Left ventricle myocardium inferior (tissue), 1 donor: ENCODE data around the gene SPTBN2. TPM values are rescaled to one million over a fixed set of nuclear protein-coding genes. Genes with fewer than 3 reads are reported as not detected.

Experiments used
- DNase-seq: peaks from one replicate; pipeline ENCODE4 v3.0.0-alpha.2; 2020
- H3K27ac ChIP-seq: fragments of 200-600 bp; replicated peaks from 2 replicates; pipeline ENCODE4 v1.8.0; 2021
- H3K27me3 ChIP-seq: fragments of 200-600 bp; 2 replicates; pipeline ENCODE4 v1.8.0; 2021; ENCODE audit warnings: low read depth
- H3K36me3 ChIP-seq: fragments of 200-600 bp; 2 replicates; pipeline ENCODE4 v1.8.0; 2021
- H3K4me1 ChIP-seq: fragments of 200-600 bp; 2 replicates; pipeline ENCODE4 v1.8.0; 2021
- H3K4me3 ChIP-seq: fragments of 200-600 bp; 2 replicates; pipeline ENCODE4 v1.8.0; 2021; ENCODE audit warnings: mild to moderate bottlenecking, moderate library complexity
- H3K9me3 ChIP-seq: fragments of 200-600 bp; replicated peaks from 2 replicates; pipeline ENCODE4 v1.8.0; 2021
- intact Hi-C: fragments of 100-400 bp; cut with micrococcal nuclease; formaldehyde crosslinking; loops from one replicate; pipeline ENCODE4 v1.11.0; 2022
- total RNA-seq: library from RNA; stranded (reverse); fragmentation: NEBNext Ultra II Directional; extraction: Animal tissue kit (Norgen Biotek cat#: 25700); gene quantifications from one replicate; pipeline ENCODE4 v1.2.1, GENCODE V29; 2021
- TF ChIP-seq, protein P1 (sequence below): fragments of 200-600 bp; IDR thresholded peaks from 2 replicates; pipeline ENCODE4 v1.8.0; 2021; ENCODE audit warnings: antibody characterized with exemption, mild to moderate bottlenecking, borderline replicate concordance
- donor health status: DM: no; HTN: yes; CAD: no; lungs with severe emphysema.

SPTBN2 gene
- total RNA-seq, 1 donor from 2014 or later, result 0.77 TPM

DNA sequence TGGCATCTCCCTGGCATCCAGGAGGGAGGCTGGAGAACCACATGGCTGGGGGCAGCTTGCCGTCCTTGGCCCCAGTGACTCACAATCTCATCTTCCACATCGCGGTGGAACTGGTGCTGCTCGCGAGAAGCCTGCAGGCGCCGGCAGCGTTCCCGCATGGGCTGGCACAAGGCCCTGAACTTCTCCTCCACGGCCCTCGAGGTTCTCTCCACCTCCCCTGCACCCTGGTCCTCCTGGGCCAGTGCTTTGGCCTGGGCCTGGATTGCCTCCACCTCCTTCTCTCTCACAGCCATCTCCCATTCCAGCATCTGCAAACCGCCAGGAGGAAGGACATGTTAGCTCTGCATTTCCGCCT lies 35.0 kb downstream of the SPTBN2 start:
- intact Hi-C loops, result loop anchor here (2.0 kb wide), 1 partner anchor 141 kb away; no protein-coding TSS in a partner anchor
- Histone ChIP-seq H3K27me3 (no peaks in the 10 kb centered on the region), H3K27ac (no peak overlapping the region), H3K36me3 (no peaks in the 10 kb centered on the region), H3K4me3 (no peak overlapping the region), H3K9me3 (peaks cover 1% of the 10 kb centered on the region), H3K4me1 (peaks cover 8% of the 10 kb centered on the region)
- TF ChIP-seq, protein P1, sequence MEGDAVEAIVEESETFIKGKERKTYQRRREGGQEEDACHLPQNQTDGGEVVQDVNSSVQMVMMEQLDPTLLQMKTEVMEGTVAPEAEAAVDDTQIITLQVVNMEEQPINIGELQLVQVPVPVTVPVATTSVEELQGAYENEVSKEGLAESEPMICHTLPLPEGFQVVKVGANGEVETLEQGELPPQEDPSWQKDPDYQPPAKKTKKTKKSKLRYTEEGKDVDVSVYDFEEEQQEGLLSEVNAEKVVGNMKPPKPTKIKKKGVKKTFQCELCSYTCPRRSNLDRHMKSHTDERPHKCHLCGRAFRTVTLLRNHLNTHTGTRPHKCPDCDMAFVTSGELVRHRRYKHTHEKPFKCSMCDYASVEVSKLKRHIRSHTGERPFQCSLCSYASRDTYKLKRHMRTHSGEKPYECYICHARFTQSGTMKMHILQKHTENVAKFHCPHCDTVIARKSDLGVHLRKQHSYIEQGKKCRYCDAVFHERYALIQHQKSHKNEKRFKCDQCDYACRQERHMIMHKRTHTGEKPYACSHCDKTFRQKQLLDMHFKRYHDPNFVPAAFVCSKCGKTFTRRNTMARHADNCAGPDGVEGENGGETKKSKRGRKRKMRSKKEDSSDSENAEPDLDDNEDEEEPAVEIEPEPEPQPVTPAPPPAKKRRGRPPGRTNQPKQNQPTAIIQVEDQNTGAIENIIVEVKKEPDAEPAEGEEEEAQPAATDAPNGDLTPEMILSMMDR, result no peak
- no peak for DNase-seq

DNA sequence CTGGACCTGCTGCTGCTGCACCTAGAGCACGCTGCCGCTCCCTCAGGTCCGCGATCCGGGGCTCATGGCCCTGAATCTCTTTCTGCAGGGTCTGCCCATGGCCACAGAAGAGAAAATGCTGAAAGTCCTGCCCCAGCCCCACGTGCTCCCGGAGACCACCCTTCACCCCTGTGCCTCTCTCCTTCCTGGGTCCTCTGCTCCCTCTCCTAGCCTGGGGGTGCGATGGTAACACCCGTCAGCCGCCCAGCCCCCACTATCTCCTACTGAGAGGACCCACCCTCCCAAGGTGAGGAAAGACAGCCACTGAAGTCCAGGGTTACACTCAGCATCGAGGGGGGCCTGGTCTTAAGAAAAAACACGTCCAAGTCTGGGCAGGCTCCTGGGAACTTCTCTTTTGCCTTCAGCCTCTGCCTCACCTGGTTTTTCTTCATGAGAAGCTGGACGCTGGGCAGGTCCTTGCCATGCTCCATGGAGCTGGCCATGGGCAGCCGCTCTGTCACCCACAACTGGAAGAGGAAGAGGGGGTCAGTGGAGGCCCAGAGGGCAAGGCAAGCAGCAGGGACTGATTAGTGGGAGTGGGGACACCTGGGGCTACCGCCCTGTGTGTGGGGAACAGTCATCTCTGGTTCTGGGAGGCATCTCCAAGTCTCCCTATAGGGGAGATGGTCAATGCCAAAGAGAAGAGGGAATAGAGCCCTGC lies 35.5 kb downstream of the SPTBN2 start:
- intact Hi-C loops, result loop anchor here (2.0 kb wide), 1 partner anchor 141 kb away; no protein-coding TSS in a partner anchor
- Histone ChIP-seq H3K36me3 (no peaks in the 10 kb centered on the region), H3K4me3 (no peak overlapping the region), H3K9me3 (no peaks in the 10 kb centered on the region), H3K27ac (no peak overlapping the region), H3K27me3 (no peaks in the 10 kb centered on the region), H3K4me1 (peaks cover 8% of the 10 kb centered on the region)
- TF ChIP-seq, protein P1, result no peak
- no peak for DNase-seq

DNA sequence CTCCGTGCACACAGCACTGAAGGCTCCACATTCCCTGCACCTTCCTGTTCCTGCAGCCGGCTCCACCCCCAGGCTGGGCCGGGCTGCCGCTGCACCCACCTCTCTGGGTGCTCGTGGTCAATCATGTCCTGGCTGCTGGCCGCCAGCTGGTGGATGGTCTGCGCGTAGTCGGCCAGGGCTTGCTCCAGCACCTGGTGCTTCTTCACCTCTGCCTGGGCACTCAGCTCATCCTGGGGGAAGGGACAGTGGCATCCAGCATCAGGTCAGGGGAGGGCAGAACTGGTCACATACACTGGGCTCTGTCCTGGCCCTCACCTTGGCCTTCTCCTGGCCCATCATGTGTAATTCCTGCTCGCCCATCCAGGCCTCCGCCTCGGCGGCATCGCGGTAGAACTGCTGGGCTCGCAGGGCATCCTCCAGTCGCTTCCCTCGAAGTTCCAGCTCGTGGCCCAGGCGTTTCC lies 36.1 kb downstream of the SPTBN2 start:
- no peak overlapping the region for H3K4me3 ChIP-seq
- no peak overlapping the region for H3K27ac ChIP-seq
- no peaks in the 10 kb centered on the region for H3K27me3 ChIP-seq
- intact Hi-C loops, result no loop called here
- DNase-seq, result no peak
- TF ChIP-seq, protein P1, result no peak
- H3K4me1 ChIP-seq, result peaks cover 8% of the 10 kb centered on the region
- no peaks in the 10 kb centered on the region for H3K36me3 ChIP-seq
- no peaks in the 10 kb centered on the region for H3K9me3 ChIP-seq

DNA sequence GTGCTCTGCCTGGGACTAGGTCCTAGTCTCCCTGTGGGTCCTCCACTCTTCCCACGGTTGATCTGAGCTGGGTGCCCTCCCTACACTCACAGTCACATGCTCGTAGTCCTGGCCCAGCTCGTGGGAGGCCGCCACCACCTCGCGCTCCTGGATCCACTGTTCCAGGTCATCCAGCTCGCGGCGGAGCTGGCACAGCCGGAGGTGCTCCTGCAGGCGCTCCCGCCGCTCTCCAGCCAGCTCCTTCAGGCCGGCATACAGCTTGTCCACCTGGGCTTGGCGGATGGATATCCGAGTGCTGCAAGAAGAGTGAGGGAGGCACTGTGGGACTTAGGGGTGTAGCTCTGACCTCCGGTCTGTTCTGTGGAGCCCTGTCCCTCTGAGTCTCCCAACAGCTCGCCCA lies 36.6 kb downstream of the SPTBN2 start:
- no peaks in the 10 kb centered on the region for H3K9me3 ChIP-seq
- intact Hi-C loops, result no loop called here

DNA sequence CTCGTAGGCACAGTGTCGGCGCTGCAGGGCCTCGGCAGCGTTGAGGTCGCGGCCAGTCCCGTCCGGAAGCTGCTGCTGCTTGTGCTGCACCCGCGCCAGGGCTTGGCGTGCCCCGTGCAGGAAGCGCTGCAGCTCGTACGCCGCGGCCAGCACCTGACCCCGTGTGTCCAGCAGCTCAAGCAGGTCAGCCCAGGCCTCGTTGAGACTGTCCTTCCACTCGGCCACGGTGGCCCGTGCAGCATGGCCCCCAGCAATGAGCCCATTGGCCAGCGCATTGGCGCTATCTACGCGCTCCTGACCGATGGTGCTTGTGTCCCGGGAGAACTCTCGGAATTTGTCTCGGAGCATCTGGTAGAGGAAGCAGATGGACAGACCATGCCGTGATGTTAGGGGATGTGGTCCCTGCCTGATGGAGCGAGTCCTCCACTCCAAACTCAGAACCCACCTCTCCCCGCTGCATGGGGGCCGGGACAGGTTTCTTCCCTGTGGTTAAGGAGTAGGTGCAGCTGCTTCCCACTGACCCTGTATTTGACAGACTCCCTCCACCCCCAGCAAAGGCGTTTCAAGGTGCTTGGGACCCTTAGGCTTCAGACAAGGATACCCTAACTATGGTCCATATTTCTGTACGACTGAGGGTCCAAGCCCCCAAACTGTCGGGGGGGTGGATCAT lies 37.6 kb downstream of the SPTBN2 start:
- Histone ChIP-seq H3K9me3 (no peaks in the 10 kb centered on the region), H3K36me3 (no peaks in the 10 kb centered on the region), H3K4me1 (peaks cover 8% of the 10 kb centered on the region), H3K27me3 (no peaks in the 10 kb centered on the region), H3K4me3 (no peak overlapping the region), H3K27ac (no peak overlapping the region)
- TF ChIP-seq, protein P1, result no peak
- DNase-seq, result no peak
- intact Hi-C loops, result no loop called here

More for the DNA sequence above, 36.6 kb downstream of the SPTBN2 start:
- no peak overlapping the region for H3K27ac ChIP-seq
- TF ChIP-seq, protein P1, result no peak
- H3K4me1 ChIP-seq, result peaks cover 8% of the 10 kb centered on the region
- H3K4me3 ChIP-seq, result no peak overlapping the region
- no peaks in the 10 kb centered on the region for H3K36me3 ChIP-seq
- DNase-seq, result no peak
- H3K27me3 ChIP-seq, result no peaks in the 10 kb centered on the region
